CD14-positive monocyte (primary cell): Measurements from ENCODE around the gene SMYD3. TPM values are rescaled to one million over a fixed set of nuclear protein-coding genes. Genes with fewer than 3 reads are reported as not detected.

Source experiments
- DNase-seq, 3 donors: peaks; one replicate each; pipeline ENCODE4 v3.0.0-alpha.2; 2011 to 2022
- H2AFZ ChIP-seq: 2 replicates; pipeline ENCODE4 v1.6.0; 2012; ENCODE audit warnings: mild to moderate bottlenecking, low read depth, low read length, inconsistent platforms; ENCODE audit not compliant: insufficient read depth, poor library complexity, severe bottlenecking
- H3K27ac ChIP-seq, 2 donors: 1 replicate in 1 of 2; 2 replicates in 1 of 2; pipeline ENCODE4 v1.5.1; 2012 to 2013; ENCODE audit warnings: low read length in 2 of 2, control low read depth in 1 of 2, inconsistent platforms in 1 of 2, low read depth in 1 of 2, mild to moderate bottlenecking in 1 of 2
- H3K27me3 ChIP-seq, 2 donors: one replicate each; pipeline versions ENCODE4 v1.6.0 to v1.6.1; 2011 to 2013; ENCODE audit warnings: low read length in 2 of 2; ENCODE audit not compliant: control insufficient read depth in 2 of 2, insufficient read depth in 2 of 2
- H3K36me3 ChIP-seq, 2 donors: replicated peaks in 1 of 2; 1 replicate in 1 of 2; 2 replicates in 1 of 2; pipeline versions ENCODE4 v1.5.1 to v1.6.1; 2012 to 2013; ENCODE audit warnings: low read length in 2 of 2, control low read depth in 1 of 2, inconsistent platforms in 1 of 2, mild to moderate bottlenecking in 1 of 2; ENCODE audit not compliant: insufficient read depth in 2 of 2, control insufficient read depth in 1 of 2
- H3K4me1 ChIP-seq, 2 donors: 1 replicate in 1 of 2; 2 replicates in 1 of 2; pipeline versions ENCODE4 v1.5.1 to v1.6.1; 2012 to 2013; ENCODE audit warnings: low read length in 2 of 2, control low read depth in 1 of 2, inconsistent platforms in 1 of 2, mild to moderate bottlenecking in 1 of 2, moderate library complexity in 1 of 2; ENCODE audit not compliant: insufficient read depth in 2 of 2, control insufficient read depth in 1 of 2
- H3K4me2 ChIP-seq: replicated peaks from 2 replicates; pipeline ENCODE3; 2012; ENCODE audit warnings: low read length, moderate library complexity, mild to moderate bottlenecking; ENCODE audit not compliant: poor library complexity, severe bottlenecking; ENCODE audit errors: extremely low read depth
- H3K4me3 ChIP-seq, 3 experiments: fragments of 200-600 bp in 1 of 3; sonication (generic) in 1 of 3; replicated peaks in 1 of 3; 1 replicate in 2 of 3; 2 replicates in 1 of 3; pipeline ENCODE4 v1.5.1; 2011 to 2013; ENCODE audit warnings: low read length in 3 of 3, mild to moderate bottlenecking in 3 of 3, control low read depth in 2 of 3, low read depth in 2 of 3, inconsistent platforms in 1 of 3, moderate library complexity in 1 of 3
- H3K79me2 ChIP-seq: 2 replicates; pipeline ENCODE4 v1.6.0; 2012; ENCODE audit warnings: mild to moderate bottlenecking, control low read depth, inconsistent platforms, low read length, moderate library complexity; ENCODE audit not compliant: insufficient read depth
- H3K9ac ChIP-seq: 2 replicates; pipeline ENCODE4 v1.6.0; 2017; ENCODE audit warnings: low read length, mild to moderate bottlenecking; ENCODE audit not compliant: insufficient read depth, poor library complexity, severe bottlenecking
- H3K9me3 ChIP-seq, 2 donors: replicated peaks in 1 of 2; 1 replicate in 1 of 2; 2 replicates in 1 of 2; pipeline versions ENCODE4 v1.5.1 to v1.6.1; 2012 to 2013; ENCODE audit warnings: low read length in 2 of 2, control low read depth in 1 of 2; ENCODE audit not compliant: control insufficient read depth in 1 of 2, insufficient read depth in 1 of 2
- H4K20me1 ChIP-seq: 2 replicates; pipeline ENCODE4 v1.6.0; 2012; ENCODE audit warnings: mild to moderate bottlenecking, low read length, control low read depth, moderate library complexity; ENCODE audit not compliant: insufficient read depth
- H3K27ac Mint-ChIP-seq, 7 donors: one replicate each; pipeline ENCODE4 v1.8.0; 2020; ENCODE audit warnings: mild to moderate bottlenecking in 7 of 7, mixed read lengths in 7 of 7, moderate library complexity in 6 of 7, inconsistent platforms in 2 of 7
- H3K27me3 Mint-ChIP-seq, 3 donors: one replicate each; pipeline ENCODE4 v1.8.0; 2021 to 2022; ENCODE audit warnings: low read depth in 3 of 3, mild to moderate bottlenecking in 3 of 3, mixed read lengths in 3 of 3, moderate library complexity in 3 of 3, inconsistent platforms in 1 of 3
- H3K36me3 Mint-ChIP-seq, 2 donors: one replicate each; pipeline ENCODE4 v1.8.0; 2020; ENCODE audit warnings: mixed read lengths in 2 of 2, inconsistent platforms in 1 of 2, mild to moderate bottlenecking in 1 of 2
- H3K4me1 Mint-ChIP-seq: one replicate; pipeline ENCODE4 v1.8.0; 2020; ENCODE audit warnings: mild to moderate bottlenecking, mixed read lengths
- H3K4me3 Mint-ChIP-seq, 2 donors: one replicate each; pipeline ENCODE4 v1.8.0; 2020; ENCODE audit warnings: mild to moderate bottlenecking in 2 of 2, mixed read lengths in 2 of 2, moderate library complexity in 1 of 2
- H3K9me3 Mint-ChIP-seq, 7 donors: one replicate each; pipeline ENCODE4 v1.8.0; 2020 to 2022; ENCODE audit warnings: mixed read lengths in 7 of 7, mild to moderate bottlenecking in 6 of 7, moderate library complexity in 6 of 7, inconsistent platforms in 2 of 7
- WGBS: methylation state at CpG from one replicate; pipeline ENCODE4 v1.1.5; 2013; ENCODE audit warnings: missing lambda C conversion rate; ENCODE audit not compliant: insufficient coverage; 5-methylcytosine and 5-hydroxymethylcytosine counted together
- intact Hi-C, 2 donors: fragments of 100-400 bp; cut with micrococcal nuclease; formaldehyde crosslinking; loops; one replicate each; pipeline versions ENCODE4 v1.15.0 to v1.15.1; 2023
- polyA plus RNA-seq, 3 donors: library from polyadenylated mRNA; depleted of rRNA in 1 of 3; unstranded in 2 of 3; stranded (reverse) in 1 of 3; fragments of 300-500 nt in 2 of 3; fragments of >200 nt in 1 of 3; fragmentation: Illumina TruSeq in 2 of 3; gene quantifications; 1 replicate in 2 of 3; 2 replicates in 1 of 3; pipeline ENCODE4 v1.2.3, GENCODE V29; 2012 to 2021
- TF ChIP-seq, protein P1 (sequence below): fragments of 200-600 bp; IDR thresholded peaks from one replicate; pipeline ENCODE4 v1.8.0; 2022; ENCODE audit warnings: antibody characterized with exemption, mild to moderate bottlenecking

Gene SMYD3
- polyA plus RNA-seq, 3 donors, result 2.7 to 8.4 (median 4.0) TPM

DNA sequence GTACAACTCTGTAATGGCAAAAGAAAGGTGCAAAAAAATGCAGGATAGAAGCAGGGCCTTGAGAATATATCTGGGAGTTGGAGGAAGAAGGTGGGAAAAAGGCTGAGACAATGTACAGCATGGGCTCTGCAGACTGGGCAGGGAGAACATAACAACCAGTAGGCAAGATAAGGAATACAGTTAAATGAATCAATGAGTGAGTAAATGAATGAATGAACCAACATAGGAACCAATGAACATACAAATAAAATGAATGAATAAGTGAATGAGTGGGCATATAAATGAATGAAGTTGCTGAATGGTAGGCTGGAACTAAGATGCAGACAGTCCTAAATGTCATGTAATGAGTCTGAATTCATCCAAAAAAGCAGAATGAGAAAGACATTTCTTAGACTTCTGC, 370.6 kb downstream of the SMYD3 start:
- H3K4me2 ChIP-seq, result no peak overlapping the region
- H2AFZ ChIP-seq, result no peak overlapping the region
- H3K4me3 Mint-ChIP-seq, result no peak overlapping the region
- no peaks in the 10 kb centered on the region for H4K20me1 ChIP-seq
- H3K9me3 ChIP-seq, result no peaks in the 10 kb centered on the region
- H3K9me3 Mint-ChIP-seq, result peaks cover 0 to 2% (median 0%) of the 10 kb centered on the region in 7 donors
- H3K4me3 ChIP-seq, result no peak overlapping the region
- H3K27me3 Mint-ChIP-seq, result no peaks in the 10 kb centered on the region
- H3K36me3 ChIP-seq, result no peaks in the 10 kb centered on the region
- no peaks in the 10 kb centered on the region for H3K27me3 ChIP-seq
- H3K4me1 Mint-ChIP-seq, result no peaks in the 10 kb centered on the region
- H3K36me3 Mint-ChIP-seq, result peaks cover 0 to 1% of the 10 kb centered on the region in 2 donors
- no peaks in the 10 kb centered on the region for H3K4me1 ChIP-seq
- intact Hi-C loops, result no loop called here
- TF ChIP-seq, protein P1, sequence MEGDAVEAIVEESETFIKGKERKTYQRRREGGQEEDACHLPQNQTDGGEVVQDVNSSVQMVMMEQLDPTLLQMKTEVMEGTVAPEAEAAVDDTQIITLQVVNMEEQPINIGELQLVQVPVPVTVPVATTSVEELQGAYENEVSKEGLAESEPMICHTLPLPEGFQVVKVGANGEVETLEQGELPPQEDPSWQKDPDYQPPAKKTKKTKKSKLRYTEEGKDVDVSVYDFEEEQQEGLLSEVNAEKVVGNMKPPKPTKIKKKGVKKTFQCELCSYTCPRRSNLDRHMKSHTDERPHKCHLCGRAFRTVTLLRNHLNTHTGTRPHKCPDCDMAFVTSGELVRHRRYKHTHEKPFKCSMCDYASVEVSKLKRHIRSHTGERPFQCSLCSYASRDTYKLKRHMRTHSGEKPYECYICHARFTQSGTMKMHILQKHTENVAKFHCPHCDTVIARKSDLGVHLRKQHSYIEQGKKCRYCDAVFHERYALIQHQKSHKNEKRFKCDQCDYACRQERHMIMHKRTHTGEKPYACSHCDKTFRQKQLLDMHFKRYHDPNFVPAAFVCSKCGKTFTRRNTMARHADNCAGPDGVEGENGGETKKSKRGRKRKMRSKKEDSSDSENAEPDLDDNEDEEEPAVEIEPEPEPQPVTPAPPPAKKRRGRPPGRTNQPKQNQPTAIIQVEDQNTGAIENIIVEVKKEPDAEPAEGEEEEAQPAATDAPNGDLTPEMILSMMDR, result no peak
- no peak overlapping the region for H3K27ac ChIP-seq
- no peak for DNase-seq
- no peak overlapping the region for H3K9ac ChIP-seq
- no peaks in the 10 kb centered on the region for H3K79me2 ChIP-seq
- H3K27ac Mint-ChIP-seq, result no peak overlapping the region

DNA sequence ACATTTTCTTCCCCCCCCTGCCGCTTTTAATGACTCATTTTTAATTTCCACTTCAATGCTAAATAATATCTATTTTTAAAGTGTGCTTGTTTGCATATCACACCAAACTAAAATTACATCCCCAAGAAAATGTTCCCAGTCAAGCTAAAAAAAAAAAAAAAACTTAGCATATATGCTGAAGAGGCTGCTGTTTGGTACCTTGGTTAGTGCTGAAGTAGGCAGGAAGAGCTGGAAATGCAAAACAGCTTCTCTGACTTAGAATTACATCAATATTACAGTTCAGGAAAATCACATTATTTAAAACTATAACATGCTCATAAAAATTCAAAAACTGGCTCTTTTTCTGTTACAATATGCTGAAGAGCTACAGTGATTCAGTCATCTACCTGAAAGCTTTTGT, 372.3 kb downstream of the SMYD3 start:
- peaks cover 0 to 3% of the 10 kb centered on the region in 2 donors for H3K36me3 Mint-ChIP-seq
- Histone ChIP-seq H3K27me3 (no peaks in the 10 kb centered on the region), H3K9ac (no peak overlapping the region), H3K79me2 (no peaks in the 10 kb centered on the region), H3K4me2 (no peak overlapping the region), H3K36me3 (no peaks in the 10 kb centered on the region), H2AFZ (no peak overlapping the region), H3K9me3 (no peaks in the 10 kb centered on the region), H3K4me3 (no peak overlapping the region), H4K20me1 (no peaks in the 10 kb centered on the region), H3K4me1 (no peaks in the 10 kb centered on the region), H3K27ac (no peak overlapping the region)
- H3K9me3 Mint-ChIP-seq, result peaks cover 0 to 2% (median 0%) of the 10 kb centered on the region in 7 donors
- H3K27me3 Mint-ChIP-seq, result no peaks in the 10 kb centered on the region
- TF ChIP-seq, protein P1, result no peak
- intact Hi-C loops, result no loop called here
- no peaks in the 10 kb centered on the region for H3K4me1 Mint-ChIP-seq
- no peak for DNase-seq
- peak overlapping the region in 1 of 7 donors; percentile 56 for H3K27ac Mint-ChIP-seq
- no CpG with 5 or more reads among the region's 1 CpG for WGBS
- H3K4me3 Mint-ChIP-seq, result no peak overlapping the region
